OCI-LY7 (cell line): ENCODE measurements around the gene TGM5. TPM values are rescaled to one million over a fixed set of nuclear protein-coding genes. Genes with fewer than 3 reads are reported as not detected.

Experiments
- BruUV-seq: library from RNA; stranded (reverse); fragments of 400-500 nt; replicated peaks from 2 replicates; lab custom pipeline; 2021; lab: Mats Ljungman, UMichigan
- CTCF ChIA-PET: fragments of 300-600 bp; sonication (Branson Sonifier 250); formaldehyde crosslinking; loops from one replicate; lab custom pipeline; 2022; ENCODE audit warnings: antibody characterized with exemption; ENCODE audit not compliant: unreplicated experiment; lab: Charles Lee
- POLR2A ChIA-PET: fragments of 300-600 bp; sonication (Branson Sonifier 250); formaldehyde crosslinking; loops from one replicate; lab custom pipeline; 2022; ENCODE audit warnings: antibody characterized with exemption; lab: Charles Lee
- DNase-seq: peaks from one replicate; pipeline ENCODE4 v3.0.0-alpha.2; 2015; ENCODE audit warnings: low spot score
- H2AFZ ChIP-seq: fragments of 200-600 bp; sonication (generic), shearing (Covaris generic); 2 replicates; pipeline ENCODE4 v1.6.1; 2014; ENCODE audit warnings: mild to moderate bottlenecking, antibody characterized with exemption, low read length, moderate library complexity
- H3K27ac ChIP-seq: fragments of 200-600 bp; sonication (generic); 2 replicates; pipeline ENCODE4 v1.5.1; 2014; ENCODE audit warnings: mixed run types, low read depth, mild to moderate bottlenecking, moderate library complexity, low read length, inconsistent platforms; ENCODE audit not compliant: poor library complexity, severe bottlenecking
- H3K36me3 ChIP-seq: fragments of 200-600 bp; sonication (generic); 2 replicates; pipeline ENCODE4 v1.6.1; 2014; ENCODE audit warnings: mild to moderate bottlenecking, antibody characterized with exemption, low read length, moderate library complexity, mixed read lengths; ENCODE audit not compliant: insufficient read depth
- H3K4me1 ChIP-seq: fragments of 200-600 bp; sonication (generic); 2 replicates; pipeline ENCODE4 v1.5.1; 2014; ENCODE audit warnings: mild to moderate bottlenecking, low read length; ENCODE audit not compliant: insufficient read depth, poor library complexity, severe bottlenecking
- H3K4me2 ChIP-seq: fragments of 200-600 bp; sonication (generic); 2 replicates; pipeline ENCODE4 v1.6.1; 2014; ENCODE audit warnings: mild to moderate bottlenecking, low read length
- H3K4me3 ChIP-seq: fragments of 200-600 bp; sonication (generic); 2 replicates; pipeline ENCODE4 v1.5.1; 2014; ENCODE audit warnings: mild to moderate bottlenecking, low read depth, low read length; ENCODE audit not compliant: poor library complexity, severe bottlenecking
- H3K79me2 ChIP-seq: fragments of 200-600 bp; sonication (generic); 2 replicates; pipeline ENCODE4 v1.6.1; 2016; ENCODE audit warnings: low read depth, mild to moderate bottlenecking, low read length, moderate library complexity, mixed read lengths; ENCODE audit not compliant: insufficient read depth
- H3K9me2 ChIP-seq: fragments of 200-600 bp; sonication (generic); 2 replicates; pipeline ENCODE4 v1.6.1; 2016; ENCODE audit warnings: mild to moderate bottlenecking, low read length, mixed read lengths; ENCODE audit not compliant: insufficient read depth
- H3K9me3 ChIP-seq: fragments of 200-600 bp; sonication (generic); 2 replicates; pipeline ENCODE4 v1.6.1; 2014; ENCODE audit warnings: mild to moderate bottlenecking, mixed run types, low read length, mixed read lengths
- H4K20me1 ChIP-seq: fragments of 200-600 bp; sonication (generic); 2 replicates; pipeline ENCODE4 v1.6.1; 2014; ENCODE audit warnings: mild to moderate bottlenecking, antibody characterized with exemption, low read length, moderate library complexity, mixed read lengths; ENCODE audit not compliant: insufficient read depth
- CTCF ChIP-seq: fragments of 200-600 bp; sonication (generic); conservative IDR thresholded peaks from 2 replicates; pipeline ENCODE4 v1.5.1; 2014; ENCODE audit warnings: mild to moderate bottlenecking, antibody characterized with exemption, low read length, moderate library complexity, mixed read lengths
- EZH2phosphoT487 ChIP-seq: fragments of 200-600 bp; sonication (generic); IDR thresholded peaks from 2 replicates; pipeline ENCODE4 v1.6.1; 2018; ENCODE audit warnings: low read depth, borderline replicate concordance, mild to moderate bottlenecking, mixed run types, antibody characterized with exemption, low read length, moderate library complexity, mixed read lengths
- intact Hi-C: fragments of 100-400 bp; cut with micrococcal nuclease; formaldehyde crosslinking; loops from one replicate; pipeline ENCODE4 v1.10.0; 2022; ENCODE audit not compliant: unreplicated experiment
- total RNA-seq, 2 experiments: library from RNA; depleted of rRNA in 1 of 2; stranded (reverse); fragments of >200 nt in 1 of 2; shearing (Covaris generic) in 1 of 2; gene quantifications; 2 replicates each; pipeline ENCODE4 v1.2.3, GENCODE V29; 2014 to 2022

Gene TGM5
- total RNA-seq, 2 experiments from 2014 or later, result not detected

- Histone ChIP-seq H3K79me2 (no peaks in the 10 kb centered on the region), H3K4me2 (no peak overlapping the region), H3K9me2 (no peaks in the 10 kb centered on the region), H3K36me3 (no peaks in the 10 kb centered on the region), H3K4me1 (no peaks in the 10 kb centered on the region), H3K9me3 (no peaks in the 10 kb centered on the region), H2AFZ (no peak overlapping the region), H3K4me3 (no peak overlapping the region), H3K27ac (no peak overlapping the region), H4K20me1 (no peaks in the 10 kb centered on the region)
- TF ChIP-seq EZH2phosphoT487 (no peak), CTCF (no peak)
- intact Hi-C loops, result no loop called here
- CTCF ChIA-PET, result no interaction called here
- DNase-seq, result no peak
- no TSS peak for BruUV-seq
- POLR2A ChIA-PET, result no interaction called here
These were observed 15.4 kb downstream of the TGM5 start for GRCh38 chr15:43251185-43251870.

GRCh38 chr15:43250785-43251184 lies 15.9 kb downstream of the TGM5 start:
- H3K4me3 ChIP-seq, result no peak overlapping the region
- H2AFZ ChIP-seq, result no peak overlapping the region
- no peaks in the 10 kb centered on the region for H3K9me2 ChIP-seq
- H3K4me1 ChIP-seq, result no peaks in the 10 kb centered on the region
- H3K36me3 ChIP-seq, result no peaks in the 10 kb centered on the region
- no TSS peak for BruUV-seq
- H3K27ac ChIP-seq, result no peak overlapping the region
- TF ChIP-seq CTCF, result no peak
- intact Hi-C loops, result no loop called here
- CTCF ChIA-PET, result no interaction called here
- no peaks in the 10 kb centered on the region for H3K9me3 ChIP-seq
- no peaks in the 10 kb centered on the region for H4K20me1 ChIP-seq
- DNase-seq, result no peak
- H3K79me2 ChIP-seq, result no peaks in the 10 kb centered on the region
- POLR2A ChIA-PET, result no interaction called here
- no peak overlapping the region for H3K4me2 ChIP-seq

GRCh38 chr15:43249699-43250203 lies 17.0 kb downstream of the TGM5 start:
- H3K4me1 ChIP-seq, result no peaks in the 10 kb centered on the region
- ChIA-PET CTCF (no interaction called here), POLR2A (no interaction called here)
- no peak overlapping the region for H2AFZ ChIP-seq
- TF ChIP-seq EZH2phosphoT487 (no peak), CTCF (no peak)
- H3K4me3 ChIP-seq, result no peak overlapping the region
- no peaks in the 10 kb centered on the region for H4K20me1 ChIP-seq
- no peaks in the 10 kb centered on the region for H3K9me3 ChIP-seq
- no peak overlapping the region for H3K4me2 ChIP-seq
- H3K9me2 ChIP-seq, result no peaks in the 10 kb centered on the region
- no peak overlapping the region for H3K27ac ChIP-seq
- BruUV-seq, result no TSS peak
- no peaks in the 10 kb centered on the region for H3K79me2 ChIP-seq
- intact Hi-C loops, result no loop called here
- no peak for DNase-seq
- no peaks in the 10 kb centered on the region for H3K36me3 ChIP-seq
